Measurements from ENCODE around the gene LRP4. TPM values are rescaled to one million over a fixed set of nuclear protein-coding genes. Genes with fewer than 3 reads are reported as not detected.

Gene LRP4
- total RNA-seq, 1 experiment from 2014 or later: 7.2 TPM

Other genes starting within 250 kb of the LRP4 start
- 4.1 and 4.9 TPM in 2 replicates for gene ARHGAP1, start 217.9 kb downstream of the LRP4 start, total RNA-seq (2014; rRNA removed; shearing (Covaris generic))
- gene ZNF408, start 217.5 kb downstream of the LRP4 start, total RNA-seq (2014; rRNA removed; shearing (Covaris generic)): 9.2 and 12.7 TPM in 2 replicates
- gene F2, start 199.3 kb downstream of the LRP4 start, total RNA-seq (2014; rRNA removed; shearing (Covaris generic)): not detected in 2 replicates
- gene CKAP5, start 72.3 kb downstream of the LRP4 start, total RNA-seq (2014; rRNA removed; shearing (Covaris generic)): 67.4 and 89.8 TPM in 2 replicates
- 9.0 and 19.3 TPM in 2 replicates for gene CSTPP1, start 18.2 kb upstream of the LRP4 start, total RNA-seq (2014; rRNA removed; shearing (Covaris generic))

All from G401 (cell line).